NAMALWA (cell line): ENCODE data around the gene NPEPPS.
"Not testable (repeated sequence)": the region's sequence is repeated elsewhere in the genome, so short reads cannot be mapped to it uniquely, and the experiment has no call there.

Experiments used
- DNase-seq: peaks from one replicate; pipeline ENCODE4 v3.0.0-alpha.2; 2015; ENCODE audit warnings: low spot score

NPEPPS gene

DNA sequence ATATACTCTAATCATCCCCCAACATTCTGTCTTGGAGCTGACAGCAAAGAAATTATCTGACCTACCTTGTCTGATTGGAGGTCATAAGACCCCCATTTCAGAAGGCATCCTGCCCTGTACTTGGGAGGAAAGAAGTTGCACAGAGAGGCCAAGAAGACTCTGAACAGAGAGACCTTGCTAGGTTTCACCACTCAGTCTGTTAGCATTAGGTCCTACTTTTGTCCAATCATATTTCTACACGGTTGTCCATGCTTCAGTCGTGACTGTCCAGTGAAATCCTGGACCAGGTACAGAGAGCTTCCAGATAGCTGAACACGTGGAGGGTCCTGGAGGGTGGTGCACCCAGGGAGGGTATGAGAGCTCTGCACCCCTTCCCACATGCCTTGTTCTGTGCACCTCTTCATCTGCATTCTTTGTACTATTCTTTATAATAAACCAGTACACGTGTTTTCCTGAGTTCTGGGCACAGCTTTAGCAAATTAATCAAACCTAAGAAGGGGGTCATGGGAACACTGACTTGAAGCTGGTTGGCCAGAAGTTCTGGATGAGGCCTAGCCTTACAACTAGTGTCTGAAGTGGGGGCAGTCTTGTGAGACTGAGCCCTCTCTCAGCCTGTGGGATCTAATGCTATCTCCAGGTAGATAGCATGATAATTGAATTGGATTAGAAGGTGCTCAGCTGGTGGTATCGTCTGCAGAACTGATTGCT lies 30.9 kb downstream of the NPEPPS start:
- DNase-seq = not testable (repeated sequence)

DNA sequence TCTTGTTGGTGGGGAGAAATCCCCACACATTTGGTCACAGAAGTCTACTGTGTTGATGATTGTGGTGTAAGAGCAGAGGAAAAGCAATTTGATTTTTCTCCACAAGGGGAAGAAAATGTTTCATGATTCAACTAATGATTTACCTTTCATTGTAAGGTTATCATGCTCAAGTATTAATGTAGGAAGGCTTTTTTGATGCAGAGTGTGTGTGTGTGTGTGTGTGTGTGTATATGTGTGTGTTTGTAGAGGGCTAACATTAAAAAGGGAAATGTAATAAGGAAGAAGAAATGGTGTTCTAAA lies 31.4 kb downstream of the NPEPPS start:
- DNase-seq = not testable (repeated sequence)

GRCh38 chr17:47567261-47567660 lies 36.4 kb downstream of the NPEPPS start:
- DNase-seq = not testable (repeated sequence)

- DNase-seq = not testable (repeated sequence)
Measured at GRCh38 chr17:47572561-47572960, 41.7 kb downstream of the NPEPPS start.

DNA sequence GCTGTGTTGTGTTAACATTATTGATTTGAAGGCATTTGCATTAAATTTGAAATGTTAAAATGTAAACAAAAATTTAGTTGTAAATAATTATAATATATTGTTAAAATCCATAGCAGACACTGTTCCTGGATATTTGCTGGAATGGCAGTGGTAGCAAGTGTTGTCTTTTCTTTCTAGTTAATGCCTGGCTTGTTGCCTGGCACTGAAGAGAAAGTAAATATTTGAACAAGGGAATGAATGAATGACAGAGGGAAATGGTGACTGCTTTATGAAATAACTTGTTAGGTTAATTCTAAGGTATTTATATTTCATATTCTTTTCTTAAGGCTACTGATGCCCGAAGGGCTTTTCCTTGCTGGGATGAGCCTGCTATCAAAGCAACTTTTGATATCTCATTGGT lies 51.5 kb downstream of the NPEPPS start:
- not testable (repeated sequence) for DNase-seq

- DNase-seq = not testable (repeated sequence)
Measured at GRCh38 chr17:47586378-47587055, 55.6 kb downstream of the NPEPPS start.

DNA sequence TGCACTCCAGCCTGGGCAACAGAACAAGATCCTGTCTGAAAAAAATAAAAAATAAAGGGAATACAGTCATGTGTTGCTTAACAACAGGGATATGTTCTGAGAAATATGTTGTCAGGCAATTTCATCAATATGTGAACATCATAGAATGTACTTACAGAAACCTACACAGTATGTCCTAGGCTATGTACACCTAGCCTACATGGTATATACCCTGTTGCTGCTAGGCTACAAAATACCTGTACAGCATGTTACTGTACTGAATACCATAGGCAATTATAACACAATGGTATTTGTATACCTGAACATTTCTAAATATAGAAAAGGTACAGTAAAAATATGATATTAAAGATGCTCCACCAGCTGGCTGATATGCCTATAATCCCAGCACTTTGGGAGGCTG lies 62.6 kb downstream of the NPEPPS start:
- DNase-seq = not testable (repeated sequence)

DNA sequence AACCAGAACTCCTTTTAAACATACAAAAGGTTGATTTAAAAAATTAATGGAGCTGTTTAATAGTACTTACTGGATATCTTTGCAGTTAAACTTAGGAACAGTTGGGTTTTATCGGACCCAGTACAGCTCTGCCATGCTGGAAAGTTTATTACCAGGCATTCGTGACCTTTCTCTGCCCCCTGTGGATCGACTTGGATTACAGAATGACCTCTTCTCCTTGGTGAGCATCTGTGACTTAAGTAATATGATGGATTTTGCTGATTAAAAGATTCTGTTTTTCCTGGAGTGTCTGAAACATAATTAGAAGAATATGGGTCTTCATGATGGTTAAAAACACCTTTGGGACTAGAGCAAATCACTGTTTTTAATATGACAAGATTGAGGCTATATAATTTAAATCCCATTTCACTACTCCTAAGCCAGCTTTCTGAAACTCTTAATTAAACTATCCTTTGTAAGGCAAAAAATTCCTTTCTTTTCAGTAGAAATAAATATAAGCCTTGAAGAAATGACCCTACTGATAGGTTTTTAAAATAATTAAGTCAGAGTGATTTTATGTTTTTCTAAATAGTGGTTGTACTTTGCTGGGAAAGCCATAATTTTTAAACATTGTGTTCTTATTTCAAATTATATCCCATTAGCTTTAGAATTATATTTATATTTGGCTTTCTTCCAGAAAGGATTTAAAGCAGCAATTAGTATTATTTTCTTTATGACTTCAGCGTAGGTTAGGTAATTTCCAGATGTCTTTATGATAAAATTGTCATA lies 73.1 kb downstream of the NPEPPS start:
- no peak for DNase-seq

DNA sequence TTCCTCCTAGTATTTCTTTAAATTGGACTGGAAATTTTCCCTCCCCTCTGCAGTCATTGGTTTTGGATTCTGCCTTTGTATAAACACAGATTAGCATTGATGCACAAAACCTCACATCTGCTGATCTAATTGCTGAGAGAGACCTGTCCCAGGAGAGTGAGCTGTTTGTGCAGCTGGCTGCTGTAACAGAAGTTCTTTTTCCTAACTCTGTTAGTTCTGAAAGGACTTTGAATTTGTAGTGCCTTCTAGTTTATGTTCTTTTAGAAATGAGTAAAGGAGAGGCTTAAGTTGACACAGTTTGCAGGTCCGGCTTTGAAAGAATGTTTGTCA lies 73.7 kb downstream of the NPEPPS start:
- peak; percentile 47 for DNase-seq

DNA sequence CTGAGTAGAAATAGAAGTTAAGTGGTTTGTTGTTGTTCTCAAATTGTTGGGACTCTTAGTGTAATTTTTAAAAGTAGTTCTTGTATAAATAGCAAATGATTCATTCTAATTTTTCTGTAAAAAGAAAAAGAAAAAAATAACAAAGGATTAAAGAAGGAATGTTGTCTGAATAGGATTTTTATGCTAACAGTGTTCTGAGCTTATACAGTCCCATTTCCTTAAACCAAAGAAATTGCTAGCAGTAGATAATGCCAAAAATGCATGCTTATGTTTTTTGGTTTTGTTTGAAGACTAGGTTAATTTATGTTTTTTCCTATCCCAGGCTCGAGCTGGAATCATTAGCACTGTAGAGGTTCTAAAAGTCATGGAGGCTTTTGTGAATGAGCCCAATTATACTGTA lies 74.1 kb downstream of the NPEPPS start:
- DNase-seq = no peak

DNA sequence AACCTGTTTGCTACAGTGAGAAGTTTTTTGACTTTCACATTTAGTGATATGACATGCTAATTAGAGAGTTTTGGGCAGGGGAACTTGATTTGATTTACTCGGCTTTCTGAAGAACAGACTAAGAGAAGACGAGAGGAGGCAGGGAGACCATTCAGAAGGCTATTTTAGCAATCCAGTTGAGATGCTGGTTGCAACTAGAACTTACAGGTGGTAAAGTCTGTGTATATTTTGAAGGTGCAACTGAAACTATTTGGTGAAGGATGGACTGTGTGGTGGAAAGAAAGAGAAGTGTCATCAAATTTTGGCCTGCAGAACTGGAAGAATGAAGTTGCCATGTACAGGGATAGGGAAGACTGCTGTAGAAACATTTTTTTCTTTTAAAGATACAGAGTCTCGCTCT lies 76.6 kb downstream of the NPEPPS start:
- DNase-seq = no peak

DNA sequence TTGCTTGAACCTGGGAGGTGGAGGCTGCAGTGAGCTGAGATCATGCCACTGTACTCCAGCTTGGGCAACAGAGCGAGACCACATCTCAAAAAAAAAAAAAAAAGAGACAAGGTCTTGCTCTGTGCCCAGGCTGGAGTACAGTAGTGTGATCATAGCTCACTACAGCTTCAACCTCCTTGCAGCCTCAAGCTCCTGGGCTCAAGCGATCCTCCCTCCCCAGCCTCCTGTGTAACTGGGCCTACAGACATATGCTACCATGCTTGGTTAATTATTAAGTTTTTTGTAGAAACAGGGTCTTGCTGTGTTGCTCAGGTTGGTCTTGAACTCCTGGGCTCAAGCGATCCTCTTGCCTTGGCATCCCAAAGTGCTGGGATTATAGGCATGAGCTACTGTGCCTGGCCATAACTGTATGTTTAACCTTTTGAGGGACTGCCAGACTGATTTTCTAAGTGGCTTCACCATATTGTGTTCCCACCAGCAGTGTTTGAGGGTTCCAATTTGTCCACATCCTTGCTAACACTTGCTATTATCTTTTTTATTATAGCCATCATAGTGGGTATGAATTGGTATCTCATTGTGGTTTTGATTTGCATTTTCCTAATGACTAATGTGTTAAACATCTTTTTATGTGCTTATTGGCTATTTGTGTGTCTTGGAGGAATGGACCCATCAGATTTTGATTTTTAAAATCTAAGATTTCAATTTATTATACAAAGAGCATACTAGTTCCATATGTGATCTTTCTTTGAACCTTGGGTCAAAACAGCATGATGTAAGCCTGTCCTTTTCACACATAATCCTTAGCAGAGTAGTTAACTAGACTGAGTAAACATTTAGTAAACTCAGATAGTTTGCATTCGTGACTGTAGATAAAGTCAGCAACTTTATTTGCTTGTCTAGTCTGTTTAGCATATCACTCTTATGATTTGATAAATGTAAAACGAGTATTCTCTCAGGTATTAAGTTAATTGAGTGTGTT lies 80.8 kb downstream of the NPEPPS start:
- no peak for DNase-seq

- DNase-seq = peak; percentile 78
Measured at GRCh38 chr17:47615766-47616424, 85.0 kb downstream of the NPEPPS start.

- DNase-seq = no peak
Measured at GRCh38 chr17:47618410-47618809, 87.5 kb downstream of the NPEPPS start.

DNA sequence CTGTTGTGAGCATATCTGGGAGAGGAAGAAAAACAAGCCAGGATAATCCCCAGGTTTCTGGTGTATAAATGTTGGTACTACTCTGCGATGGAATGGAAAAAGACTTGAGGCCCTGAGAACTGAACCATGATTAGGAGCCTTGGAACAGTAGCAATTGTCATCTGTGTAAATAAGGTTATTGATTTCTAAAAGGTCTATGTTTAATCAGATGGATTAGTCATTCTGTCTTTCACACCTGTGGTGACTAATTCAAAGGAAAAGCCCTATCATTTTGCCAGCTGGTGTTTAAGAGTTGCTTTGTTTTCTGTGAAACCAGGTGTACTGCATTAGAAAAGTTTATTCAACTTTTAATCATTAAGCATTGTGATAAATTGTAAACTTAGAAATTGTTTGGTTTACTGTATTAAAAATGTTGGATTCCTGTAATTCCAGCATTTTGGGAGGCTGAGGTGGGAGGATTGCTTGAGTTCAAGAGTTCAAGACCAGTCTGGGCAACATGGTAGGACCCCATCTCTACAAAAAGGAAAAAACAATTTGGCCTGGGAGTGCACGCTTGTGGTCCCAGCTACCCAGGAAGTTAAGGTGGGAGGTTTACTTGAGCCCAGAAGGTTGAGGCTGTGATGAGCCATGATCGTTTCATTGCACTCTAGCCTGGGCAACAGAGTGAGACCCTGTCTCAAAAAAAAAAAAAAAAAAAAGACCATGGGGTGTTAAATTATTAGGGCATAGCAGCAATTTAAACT lies 89.8 kb downstream of the NPEPPS start:
- no peak for DNase-seq

GRCh38 chr17:47621293-47622179 lies 90.6 kb downstream of the NPEPPS start:
- DNase-seq = no peak

DNA sequence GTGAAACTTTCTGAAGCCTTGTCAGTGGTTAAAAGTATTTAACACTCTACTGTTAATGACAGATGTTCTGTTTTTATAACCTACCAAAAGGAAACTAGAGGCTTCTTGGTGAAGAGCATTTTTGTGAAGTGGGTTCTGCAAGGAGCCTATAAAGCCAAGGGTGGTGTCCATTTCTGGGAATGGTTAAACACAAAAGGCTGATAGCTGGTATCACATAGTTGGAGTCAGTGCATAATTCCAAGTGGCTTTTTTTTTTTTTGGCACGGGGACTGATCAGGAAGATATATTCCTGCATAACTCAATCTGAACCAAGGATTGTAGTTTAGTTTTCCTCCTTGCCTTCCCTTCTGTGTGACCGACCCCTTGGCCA lies 91.3 kb downstream of the NPEPPS start:
- no peak for DNase-seq

GRCh38 chr17:47624727-47625068 lies 93.8 kb downstream of the NPEPPS start:
- DNase-seq = no peak

- DNase-seq = no peak
Measured at GRCh38 chr17:47628014-47628566, 97.2 kb downstream of the NPEPPS start.

DNA sequence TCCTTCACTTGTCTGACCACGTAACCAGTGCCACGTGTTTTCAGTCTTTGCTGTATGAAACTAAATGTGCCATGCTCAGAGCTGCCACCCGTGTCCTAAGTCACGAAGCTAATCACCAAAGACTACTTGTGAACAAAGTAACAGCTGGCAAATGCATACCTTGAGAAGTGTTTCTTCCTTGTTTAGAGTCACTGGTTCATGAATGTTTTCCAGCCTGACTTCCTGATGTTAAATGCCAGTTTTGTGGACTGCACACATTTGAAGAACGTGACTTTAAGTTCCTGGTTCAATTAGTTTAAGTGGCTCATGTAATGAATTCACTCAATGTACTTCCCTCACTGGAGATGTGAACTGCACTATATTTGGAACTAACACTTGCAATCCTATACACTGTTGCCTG lies 98.9 kb downstream of the NPEPPS start:
- DNase-seq = no peak
